ENCODE data around the gene YTHDF2. TPM values are rescaled to one million over a fixed set of nuclear protein-coding genes. Genes with fewer than 3 reads are reported as not detected.
A peak's percentile ranks its signal among the peaks of the same experiment; 100 is the strongest.

Gene YTHDF2
- total and polyA plus RNA-seq, 4 experiments from 2014 or later = 65.1 to 173 (median 100) TPM

DNA sequence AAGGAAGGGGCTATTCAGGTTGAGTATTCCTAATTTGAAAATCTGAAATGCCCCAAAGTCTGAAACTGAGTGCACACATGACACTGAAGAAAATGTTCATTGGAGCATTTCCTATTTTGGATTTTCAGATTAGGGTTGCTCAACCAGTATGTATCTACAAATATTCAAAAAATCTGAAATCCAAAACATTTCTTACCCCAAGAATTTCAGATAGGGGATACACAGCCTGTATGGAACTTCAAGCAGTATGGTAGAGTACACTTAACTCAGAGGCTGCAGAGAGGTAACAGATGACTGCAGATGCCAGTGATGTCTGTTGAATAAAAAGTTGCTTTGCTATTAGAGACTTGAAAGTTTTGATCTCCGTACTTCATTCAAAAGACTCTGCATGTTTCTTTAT lies 19.0 kb downstream of the YTHDF2 start:
- peaks cover 28 to 46% (median 35%) of the 10 kb centered on the region in 4 donors for H3K4me1 Mint-ChIP-seq
- H3K27ac ChIP-seq (ENCODE audit: low read depth, low read length) = no peak overlapping the region
- peaks cover 75% of the 10 kb centered on the region for H3K4me1 ChIP-seq (ENCODE audit: insufficient read depth, low read length)
- H3K4me3 ChIP-seq (ENCODE audit: low read length in 2 of 2) = no peak overlapping the region
- H3K36me3 Mint-ChIP-seq = peaks cover 9 to 26% of the 10 kb centered on the region in 2 donors
- H3K27me3 Mint-ChIP-seq = no peaks in the 10 kb centered on the region
- DNase-seq = no peak
- POLR2A ChIA-PET (ENCODE audit: partially characterized antibody) = interaction anchor here (0.7 to 2.1 kb wide), 5 partner anchors 9 to 203 kb away, joined by 3 to 13 read pairs (median 3); partner anchors contain the start of genes TRNAU1AP and YTHDF2
- no peaks in the 10 kb centered on the region for H3K36me3 ChIP-seq (ENCODE audit: insufficient read depth, low read length)
- H3K27me3 ChIP-seq (ENCODE audit: insufficient read depth, low read length) = no peaks in the 10 kb centered on the region
- H3K27ac Mint-ChIP-seq = no peak overlapping the region
- no peaks in the 10 kb centered on the region for H3K9me3 ChIP-seq (ENCODE audit: control insufficient read depth in 1 of 2, low read length in 2 of 2)
- CTCF ChIA-PET (ENCODE audit: partially characterized antibody) = interaction anchor here (0.8 to 2.7 kb wide), 4 partner anchors 9 to 115 kb away, joined by 3 to 15 read pairs (median 5); partner anchors contain the start of gene TAF12
- H3K4me3 Mint-ChIP-seq = no peak overlapping the region
- no peaks in the 10 kb centered on the region for H3K9me3 Mint-ChIP-seq
- intact Hi-C loops (cut with micrococcal nuclease) = loop anchor here (2.0 kb wide), 1 partner anchor 237 kb away; no protein-coding TSS in a partner anchor

DNA sequence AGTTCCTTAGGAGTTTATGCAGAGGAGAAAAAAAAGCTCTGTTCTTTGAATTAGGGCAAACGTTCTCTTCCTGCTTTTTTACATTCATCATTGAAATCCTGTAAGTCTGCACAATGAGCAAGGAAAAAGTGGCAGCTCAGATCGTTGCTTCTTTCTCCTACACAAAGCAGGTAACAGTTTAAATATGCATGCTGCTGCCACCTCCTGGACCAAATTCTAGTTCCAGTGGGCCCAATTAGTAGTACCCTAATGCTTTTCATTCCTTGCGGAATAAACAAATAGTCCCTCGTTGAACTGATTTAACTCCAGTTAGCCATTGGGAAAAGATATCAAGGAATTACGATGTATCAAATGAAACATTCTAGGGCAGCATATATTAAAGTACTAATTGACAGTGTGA lies 20.1 kb downstream of the YTHDF2 start:
- H3K36me3 ChIP-seq (ENCODE audit: insufficient read depth, low read length) = no peaks in the 10 kb centered on the region
- Mint-ChIP-seq H3K9me3 (no peaks in the 10 kb centered on the region), H3K4me1 (peaks cover 21 to 36% (median 30%) of the 10 kb centered on the region in 4 donors), H3K36me3 (peaks cover 9 to 19% of the 10 kb centered on the region in 2 donors), H3K27ac (peak overlapping the region in 2 of 7 donors; percentile 57), H3K4me3 (peak overlapping the region in 1 of 8 donors; percentile 52), H3K27me3 (no peaks in the 10 kb centered on the region)
- H3K4me1 ChIP-seq (ENCODE audit: insufficient read depth, low read length) = peaks cover 63% of the 10 kb centered on the region
- H3K27me3 ChIP-seq (ENCODE audit: insufficient read depth, low read length) = no peaks in the 10 kb centered on the region
- DNase-seq = peak in 2 of 5 donors; percentile 6 to 16
- H3K9me3 ChIP-seq (ENCODE audit: control insufficient read depth in 1 of 2, low read length in 2 of 2) = no peaks in the 10 kb centered on the region
- intact Hi-C loops (cut with micrococcal nuclease) = loop anchor here (2.0 kb wide), 1 partner anchor 238 kb away; no protein-coding TSS in a partner anchor
- no peak overlapping the region for H3K27ac ChIP-seq (ENCODE audit: low read depth, low read length)
- ChIA-PET POLR2A (ENCODE audit: partially characterized antibody) (interaction anchor here (1.3 to 2.1 kb wide), 2 partner anchors 20 to 108 kb away, joined by 6 to 13 read pairs; partner anchors contain the start of genes RNU11 and YTHDF2), CTCF (ENCODE audit: partially characterized antibody) (interaction anchor here (0.6 to 2.7 kb wide), 6 partner anchors 18 to 137 kb away, joined by 3 to 15 read pairs (median 4); partner anchors contain the start of genes GMEB1, TAF12 and YTHDF2)
- H3K4me3 ChIP-seq (ENCODE audit: low read length in 2 of 2) = no peak overlapping the region

DNA sequence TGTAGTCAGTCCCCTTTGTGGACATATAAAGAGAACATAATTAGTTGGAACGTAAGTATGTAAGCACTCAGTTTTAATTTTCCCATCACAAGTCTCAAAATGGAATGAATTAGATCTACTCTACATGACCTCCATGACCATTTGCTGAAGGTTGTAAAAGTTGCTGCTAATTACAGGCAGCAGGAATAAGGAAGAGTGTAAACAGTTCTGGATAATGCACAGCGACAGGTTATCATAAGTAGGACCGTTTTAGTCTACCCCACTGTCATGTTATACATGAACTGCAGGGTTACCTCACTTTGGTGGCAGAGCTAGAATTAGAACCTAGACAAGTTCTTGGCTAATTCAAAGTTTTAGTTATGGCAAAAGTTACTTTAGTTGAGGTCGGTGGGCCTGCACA lies 21.7 kb downstream of the YTHDF2 start:
- DNase-seq = no peak
- no peaks in the 10 kb centered on the region for H3K27me3 Mint-ChIP-seq
- ChIA-PET CTCF (ENCODE audit: partially characterized antibody) (interaction anchor here (0.8 to 1.6 kb wide), 4 partner anchors 22 to 87 kb away, joined by 3 to 6 read pairs (median 4); partner anchors contain the start of gene YTHDF2), POLR2A (ENCODE audit: partially characterized antibody) (interaction anchor here (0.6 to 0.8 kb wide), 2 partner anchors 22 to 377 kb away, joined by 3 read pairs; partner anchors contain the start of gene YTHDF2)
- peaks cover 21 to 32% (median 27%) of the 10 kb centered on the region in 4 donors for H3K4me1 Mint-ChIP-seq
- Histone ChIP-seq H3K36me3 (ENCODE audit: insufficient read depth, low read length) (no peaks in the 10 kb centered on the region), H3K27ac (ENCODE audit: low read depth, low read length) (no peak overlapping the region), H3K4me1 (ENCODE audit: insufficient read depth, low read length) (peaks cover 48% of the 10 kb centered on the region), H3K4me3 (ENCODE audit: low read length in 2 of 2) (no peak overlapping the region), H3K9me3 (ENCODE audit: control insufficient read depth in 1 of 2, low read length in 2 of 2) (no peaks in the 10 kb centered on the region), H3K27me3 (ENCODE audit: insufficient read depth, low read length) (no peaks in the 10 kb centered on the region)
- H3K27ac Mint-ChIP-seq = peak overlapping the region in 2 of 7 donors; percentile 10 to 19
- H3K9me3 Mint-ChIP-seq = no peaks in the 10 kb centered on the region
- H3K4me3 Mint-ChIP-seq = no peak overlapping the region
- intact Hi-C loops (cut with micrococcal nuclease) = no loop called here
- peaks cover 7 to 21% of the 10 kb centered on the region in 2 donors for H3K36me3 Mint-ChIP-seq

DNA sequence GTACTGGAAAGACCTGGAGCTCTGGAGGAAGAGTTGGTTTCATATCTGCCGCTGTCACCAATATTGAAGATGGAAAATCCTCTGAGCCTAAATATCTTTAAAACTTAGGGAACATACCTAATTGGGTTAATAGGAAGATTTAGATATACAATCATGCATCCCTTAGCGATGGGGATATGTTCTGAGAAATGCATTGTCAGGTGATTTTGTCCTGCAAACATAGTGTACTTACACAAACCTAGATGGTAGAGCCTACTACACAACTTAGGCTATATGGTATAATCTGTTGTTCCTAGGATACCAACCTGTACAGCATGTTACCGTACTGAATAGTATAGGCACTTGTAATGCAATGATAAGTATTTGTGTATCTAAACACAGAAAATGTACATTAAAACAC lies 22.5 kb downstream of the YTHDF2 start:
- Mint-ChIP-seq H3K9me3 (no peaks in the 10 kb centered on the region), H3K27ac (no peak overlapping the region), H3K36me3 (peaks cover 5 to 18% of the 10 kb centered on the region in 2 donors), H3K4me1 (peaks cover 17 to 29% (median 23%) of the 10 kb centered on the region in 4 donors), H3K27me3 (no peaks in the 10 kb centered on the region), H3K4me3 (no peak overlapping the region)
- no peaks in the 10 kb centered on the region for H3K9me3 ChIP-seq (ENCODE audit: control insufficient read depth in 1 of 2, low read length in 2 of 2)
- peaks cover 39% of the 10 kb centered on the region for H3K4me1 ChIP-seq (ENCODE audit: insufficient read depth, low read length)
- H3K36me3 ChIP-seq (ENCODE audit: insufficient read depth, low read length) = no peaks in the 10 kb centered on the region
- DNase-seq = no peak
- no peaks in the 10 kb centered on the region for H3K27me3 ChIP-seq (ENCODE audit: insufficient read depth, low read length)
- intact Hi-C loops (cut with micrococcal nuclease) = no loop called here
- no peak overlapping the region for H3K27ac ChIP-seq (ENCODE audit: low read depth, low read length)
- ChIA-PET CTCF (ENCODE audit: partially characterized antibody) (interaction anchor here (0.8 to 1.6 kb wide), 4 partner anchors 23 to 87 kb away, joined by 3 to 6 read pairs (median 4); partner anchors contain the start of gene YTHDF2), POLR2A (ENCODE audit: partially characterized antibody) (interaction anchor here (0.6 to 0.8 kb wide), 2 partner anchors 23 to 377 kb away, joined by 3 read pairs; partner anchors contain the start of gene YTHDF2)
- no peak overlapping the region for H3K4me3 ChIP-seq (ENCODE audit: low read length in 2 of 2)

DNA sequence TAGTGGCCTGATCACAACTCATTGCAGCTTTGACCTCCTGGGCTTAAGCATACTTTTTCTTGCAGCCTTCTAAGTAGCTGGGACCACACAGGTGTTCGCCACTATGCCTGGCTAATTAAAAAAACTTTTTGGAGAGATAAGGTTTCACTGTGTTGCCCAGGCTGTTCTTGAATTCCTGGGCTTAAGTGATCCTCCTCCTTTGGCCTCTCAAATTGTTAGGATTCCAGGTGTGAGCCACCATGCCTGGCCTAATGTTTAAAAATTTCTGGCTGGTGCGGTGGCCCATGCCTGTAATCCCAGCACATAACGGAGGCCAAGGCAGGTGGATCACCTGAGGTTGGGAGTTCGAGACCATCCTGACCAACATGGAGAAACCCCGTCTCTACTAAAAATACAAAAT lies 24.4 kb downstream of the YTHDF2 start:
- intact Hi-C loops (cut with micrococcal nuclease) = no loop called here
- Histone ChIP-seq H3K36me3 (ENCODE audit: insufficient read depth, low read length) (peaks cover 6% of the 10 kb centered on the region), H3K4me1 (ENCODE audit: insufficient read depth, low read length) (peaks cover 25% of the 10 kb centered on the region), H3K9me3 (ENCODE audit: control insufficient read depth in 1 of 2, low read length in 2 of 2) (no peaks in the 10 kb centered on the region), H3K4me3 (ENCODE audit: low read length in 2 of 2) (no peak overlapping the region), H3K27me3 (ENCODE audit: insufficient read depth, low read length) (no peaks in the 10 kb centered on the region), H3K27ac (ENCODE audit: low read depth, low read length) (no peak overlapping the region)
- DNase-seq = no peak
- Mint-ChIP-seq H3K27me3 (no peaks in the 10 kb centered on the region), H3K36me3 (peaks cover 10 to 34% of the 10 kb centered on the region in 2 donors), H3K9me3 (no peaks in the 10 kb centered on the region), H3K27ac (peak overlapping the region in 1 of 7 donors; percentile 85), H3K4me1 (peaks cover 23 to 44% (median 32%) of the 10 kb centered on the region in 4 donors), H3K4me3 (no peak overlapping the region)
- ChIA-PET POLR2A (ENCODE audit: partially characterized antibody) (no interaction called here), CTCF (ENCODE audit: partially characterized antibody) (no interaction called here)

DNA sequence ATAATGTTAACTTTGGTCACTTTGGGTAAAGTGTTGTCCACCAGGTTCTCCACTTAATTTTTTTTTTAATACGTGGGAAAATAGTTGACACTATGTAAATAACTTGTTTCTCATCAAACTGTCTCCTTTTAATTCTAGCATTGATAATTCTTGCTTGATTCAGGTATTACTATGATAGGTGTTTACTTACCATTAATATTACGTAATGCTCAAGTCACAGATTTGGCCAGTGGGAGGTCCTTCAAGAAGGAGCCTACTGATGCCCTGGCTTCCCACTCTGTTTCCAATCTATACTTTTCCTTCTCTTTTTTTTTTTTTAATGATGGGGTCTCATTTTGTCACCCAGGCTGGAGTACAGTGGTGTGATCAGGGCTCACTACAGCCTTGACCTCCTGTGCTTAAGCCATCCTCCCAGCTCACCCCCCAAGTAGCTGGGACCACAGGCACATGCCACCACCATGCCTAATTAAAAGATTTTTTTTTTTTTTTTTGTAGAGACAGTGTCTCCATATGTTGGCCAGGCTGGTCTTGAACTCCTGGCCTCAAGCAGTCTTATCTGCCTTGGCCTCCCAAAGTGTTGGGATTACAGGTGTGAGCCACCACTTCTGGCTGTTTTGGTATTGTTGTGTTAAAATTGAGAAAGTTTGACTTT lies 29.9 kb downstream of the YTHDF2 start:
- intact Hi-C loops (cut with micrococcal nuclease) = no loop called here
- DNase-seq = no peak
- Mint-ChIP-seq H3K36me3 (peaks cover 10 to 44% of the 10 kb centered on the region in 2 donors), H3K4me3 (no peak overlapping the region), H3K9me3 (no peaks in the 10 kb centered on the region), H3K4me1 (peaks cover 17 to 23% (median 20%) of the 10 kb centered on the region in 4 donors), H3K27ac (peak overlapping the region in 3 of 7 donors; percentile 4 to 65 (median 52)), H3K27me3 (no peaks in the 10 kb centered on the region)
- POLR2A ChIA-PET (ENCODE audit: partially characterized antibody) = interaction anchor here (0.6 kb wide), 2 partner anchors 365 to 1137 kb away, joined by 3 to 4 read pairs; no protein-coding TSS in a partner anchor
- Histone ChIP-seq H3K9me3 (ENCODE audit: control insufficient read depth in 1 of 2, low read length in 2 of 2) (no peaks in the 10 kb centered on the region), H3K27me3 (ENCODE audit: insufficient read depth, low read length) (no peaks in the 10 kb centered on the region), H3K4me3 (ENCODE audit: low read length in 2 of 2) (no peak overlapping the region), H3K36me3 (ENCODE audit: insufficient read depth, low read length) (peaks cover 19% of the 10 kb centered on the region), H3K27ac (ENCODE audit: low read depth, low read length) (no peak overlapping the region), H3K4me1 (ENCODE audit: insufficient read depth, low read length) (peaks cover 5% of the 10 kb centered on the region)
- CTCF ChIA-PET (ENCODE audit: partially characterized antibody) = no interaction called here

DNA sequence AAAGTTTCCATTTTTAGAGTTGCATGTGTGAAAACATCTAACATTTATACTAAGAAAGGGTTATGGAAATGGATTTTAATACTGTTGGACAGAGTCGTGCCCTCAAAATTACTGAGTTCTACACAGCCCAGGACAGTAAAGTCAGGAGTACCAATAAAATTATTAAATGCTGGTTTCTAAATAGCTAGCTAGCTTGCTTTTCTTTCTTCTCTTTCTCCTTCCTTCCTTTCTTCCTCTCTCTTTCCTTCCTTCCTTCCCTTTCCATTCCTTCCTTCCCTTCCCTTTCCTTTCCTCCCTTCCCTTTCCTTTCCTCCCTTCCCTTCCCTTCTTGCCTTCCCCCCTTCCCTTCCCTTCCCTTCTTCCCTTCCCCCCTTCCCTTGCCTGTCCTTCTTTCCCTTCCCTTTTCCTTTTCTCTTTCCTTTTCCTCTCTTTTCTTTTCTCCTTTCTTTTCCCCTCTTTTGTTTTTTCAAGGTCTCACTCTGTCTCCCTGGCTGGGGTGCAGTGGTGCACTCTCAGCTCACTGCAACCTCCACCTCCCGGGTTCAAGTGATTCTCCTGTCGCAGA lies 33.9 kb downstream of the YTHDF2 start:
- CTCF ChIA-PET (ENCODE audit: partially characterized antibody) = no interaction called here
- Mint-ChIP-seq H3K27me3 (no peaks in the 10 kb centered on the region), H3K4me1 (peaks cover 14 to 20% (median 17%) of the 10 kb centered on the region in 4 donors), H3K36me3 (peaks cover 6 to 36% of the 10 kb centered on the region in 2 donors), H3K9me3 (no peaks in the 10 kb centered on the region), H3K27ac (peak overlapping the region in 1 of 7 donors; percentile 60), H3K4me3 (no peak overlapping the region)
- DNase-seq = no peak
- Histone ChIP-seq H3K27me3 (ENCODE audit: insufficient read depth, low read length) (no peaks in the 10 kb centered on the region), H3K36me3 (ENCODE audit: insufficient read depth, low read length) (peaks cover 12% of the 10 kb centered on the region), H3K9me3 (ENCODE audit: control insufficient read depth in 1 of 2, low read length in 2 of 2) (no peaks in the 10 kb centered on the region), H3K27ac (ENCODE audit: low read depth, low read length) (no peak overlapping the region), H3K4me1 (ENCODE audit: insufficient read depth, low read length) (peaks cover 6% of the 10 kb centered on the region), H3K4me3 (ENCODE audit: low read length in 2 of 2) (no peak overlapping the region)
- intact Hi-C loops (cut with micrococcal nuclease) = no loop called here
- POLR2A ChIA-PET (ENCODE audit: partially characterized antibody) = interaction anchor here (1.0 to 1.2 kb wide), 2 partner anchors 34 to 189 kb away, joined by 3 read pairs; partner anchors contain the start of gene YTHDF2

All from CD4-positive, alpha-beta memory T cell (primary cell).